Measurements from ENCODE around the gene GJD3. TPM values are rescaled to one million over a fixed set of nuclear protein-coding genes. Genes with fewer than 3 reads are reported as not detected.
A peak's percentile ranks its signal among the peaks of the same experiment; 100 is the strongest.

The GJD3 gene
- total and polyA plus RNA-seq, 9 of the 15 experiments (the other 6 are each of a cell fraction or from before 2014, with no cell fraction given): 0.17 to 0.38 TPM; not detected in 7

- Histone ChIP-seq H3K4me3 (peak overlapping the region; percentile 35), H4K20me1 (replicated peaks; ENCODE audit: control insufficient read depth, insufficient read depth, low read length) (no peaks in the 10 kb centered on the region), H3K79me2 (ENCODE audit: control insufficient read depth, insufficient read depth, low read length) (peaks cover 68% of the 10 kb centered on the region), H2AFZ (ENCODE audit: low read depth, low read length) (peak overlapping the region; percentile 46), H3K4me2 (ENCODE audit: insufficient read depth, low read length) (peak overlapping the region; percentile 62), H3K9me3 (replicated peaks; ENCODE audit: control insufficient read depth, insufficient read depth, low read depth, low read length) (no peaks in the 10 kb centered on the region), H3K9ac (ENCODE audit: insufficient read depth in 1 of 2, low read depth in 2 of 2, low read length in 2 of 2) (peak overlapping the region; percentile 42 to 85), H3K9me1 (ENCODE audit: control insufficient read depth, insufficient read depth, low read length) (no peaks in the 10 kb centered on the region), H3K36me3 (ENCODE audit: control insufficient read depth, insufficient read depth, low read length) (peaks cover 39% of the 10 kb centered on the region; the same call in 1 of the 3 replicates), H3K27ac (ENCODE audit: extremely low read depth, low read depth, low read length) (peak overlapping the region; percentile 53), H3K27me3 (ENCODE audit: control insufficient read depth in 2 of 2, insufficient read depth in 2 of 2, low read length in 2 of 2) (no peaks in the 10 kb centered on the region), H3K4me1 (replicated peaks in 1 of 2; ENCODE audit: control insufficient read depth in 2 of 2, insufficient read depth in 2 of 2, low read length in 2 of 2) (peaks cover 50 to 65% of the 10 kb centered on the region in 2 experiments)
- ATAC-seq: no peak
- in situ Hi-C loops (cut with MboI): no loop called here
- BruUV-seq (replicated peaks): no TSS peak
- ChIA-PET POLR2A (interaction anchor here (0.9 to 1.5 kb wide), 11 partner anchors 10 to 276 kb away, joined by 3 to 5 read pairs (median 3); no protein-coding TSS in a partner anchor), CTCF (ENCODE audit: low intra/inter-chr PET ratio) (interaction anchor here (0.6 kb wide), 1 partner anchor 89 kb away, joined by 3 read pairs; no protein-coding TSS in a partner anchor)
- no peak for DNase-seq (ENCODE audit: extremely low read depth in 1 of 4, low spot score in 3 of 4)
- 0 out of 2 replicates have a peak, but pooled peaks have one; percentile 6 for TF ChIP-seq GATAD2B (IDR thresholded peaks at IDR 0.05; ENCODE audit: borderline replicate concordance)
- TF ChIP-seq NCOR1 (IDR thresholded peaks at IDR 0.05): peak; percentile 43; the same call in 1 of the 2 replicates
- peak; percentile 17; the same call in 1 of the 2 replicates for TF ChIP-seq EGR1 (conservative IDR thresholded peaks at IDR 0.05)
- TF ChIP-seq, protein P1, sequence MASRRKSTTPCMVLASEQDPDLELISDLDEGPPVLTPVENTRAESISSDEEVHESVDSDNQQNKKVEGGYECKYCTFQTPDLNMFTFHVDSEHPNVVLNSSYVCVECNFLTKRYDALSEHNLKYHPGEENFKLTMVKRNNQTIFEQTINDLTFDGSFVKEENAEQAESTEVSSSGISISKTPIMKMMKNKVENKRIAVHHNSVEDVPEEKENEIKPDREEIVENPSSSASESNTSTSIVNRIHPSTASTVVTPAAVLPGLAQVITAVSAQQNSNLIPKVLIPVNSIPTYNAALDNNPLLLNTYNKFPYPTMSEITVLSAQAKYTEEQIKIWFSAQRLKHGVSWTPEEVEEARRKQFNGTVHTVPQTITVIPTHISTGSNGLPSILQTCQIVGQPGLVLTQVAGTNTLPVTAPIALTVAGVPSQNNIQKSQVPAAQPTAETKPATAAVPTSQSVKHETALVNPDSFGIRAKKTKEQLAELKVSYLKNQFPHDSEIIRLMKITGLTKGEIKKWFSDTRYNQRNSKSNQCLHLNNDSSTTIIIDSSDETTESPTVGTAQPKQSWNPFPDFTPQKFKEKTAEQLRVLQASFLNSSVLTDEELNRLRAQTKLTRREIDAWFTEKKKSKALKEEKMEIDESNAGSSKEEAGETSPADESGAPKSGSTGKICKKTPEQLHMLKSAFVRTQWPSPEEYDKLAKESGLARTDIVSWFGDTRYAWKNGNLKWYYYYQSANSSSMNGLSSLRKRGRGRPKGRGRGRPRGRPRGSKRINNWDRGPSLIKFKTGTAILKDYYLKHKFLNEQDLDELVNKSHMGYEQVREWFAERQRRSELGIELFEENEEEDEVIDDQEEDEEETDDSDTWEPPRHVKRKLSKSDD (conservative IDR thresholded peaks at IDR 0.05; ENCODE audit: low read length): no peak
- TF ChIP-seq, protein P2, sequence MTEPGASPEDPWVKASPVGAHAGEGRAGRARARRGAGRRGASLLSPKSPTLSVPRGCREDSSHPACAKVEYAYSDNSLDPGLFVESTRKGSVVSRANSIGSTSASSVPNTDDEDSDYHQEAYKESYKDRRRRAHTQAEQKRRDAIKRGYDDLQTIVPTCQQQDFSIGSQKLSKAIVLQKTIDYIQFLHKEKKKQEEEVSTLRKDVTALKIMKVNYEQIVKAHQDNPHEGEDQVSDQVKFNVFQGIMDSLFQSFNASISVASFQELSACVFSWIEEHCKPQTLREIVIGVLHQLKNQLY (CRISPR knock-in tag; conservative IDR thresholded peaks at IDR 0.05): no peak
- FAIRE-seq: no peak
- WGBS (ENCODE audit: insufficient coverage, low coverage, missing lambda C conversion rate): 46% methylated on average over 7 of the region's 7 CpGs
- intact Hi-C loops (cut with micrococcal nuclease): loop anchor here (5.0 kb wide), 1 partner anchor 37 kb away; the partner anchor contains the start of gene RARA
Measured at GRCh38 chr17:40344421-40345160, 19.9 kb downstream of the GJD3 start.

Measured in K562 (cell line).